HT-29 (cell line): Measurements from ENCODE around the gene PROSER3. TPM values are rescaled to one million over a fixed set of nuclear protein-coding genes. Genes with fewer than 3 reads are reported as not detected.
"Not testable (repeated sequence)": the region's sequence is repeated elsewhere in the genome, so short reads cannot be mapped to it uniquely, and the experiment has no call there.

Experiments
- DNase-seq: peaks from one replicate; pipeline ENCODE4 v3.0.0-alpha.2; 2015; ENCODE audit warnings: low spot score
- total RNA-seq: library from RNA; depleted of rRNA; stranded (reverse); fragments of >200 nt; shearing (Covaris generic); gene quantifications from 2 replicates; pipeline ENCODE4 v1.2.3, GENCODE V29; 2014

PROSER3 gene
- total RNA-seq, 1 experiment from 2014 or later: 17.2 TPM

- DNase-seq: no peak
These were observed 32.3 kb downstream of the PROSER3 start for GRCh38 chr19:35789978-35790944.

GRCh38 chr19:35790981-35791813, 33.2 kb downstream of the PROSER3 start:
- DNase-seq: no peak

GRCh38 chr19:35791814-35792279, 33.9 kb downstream of the PROSER3 start:
- DNase-seq: no peak

GRCh38 chr19:35792312-35792711, 34.3 kb downstream of the PROSER3 start:
- no peak for DNase-seq

- DNase-seq: no peak
These were observed 34.9 kb downstream of the PROSER3 start for GRCh38 chr19:35792888-35793287.

- DNase-seq: peak; percentile 38
These were observed 35.6 kb downstream of the PROSER3 start for GRCh38 chr19:35793381-35794165.

GRCh38 chr19:35795564-35795963, 37.6 kb downstream of the PROSER3 start:
- DNase-seq: not testable (repeated sequence)

GRCh38 chr19:35796645-35797542, 38.9 kb downstream of the PROSER3 start:
- DNase-seq: no peak

GRCh38 chr19:35797663-35798062, 39.7 kb downstream of the PROSER3 start:
- DNase-seq: no peak

GRCh38 chr19:35801828-35802227, 43.9 kb downstream of the PROSER3 start:
- no peak for DNase-seq

GRCh38 chr19:35805526-35806102, 47.6 kb downstream of the PROSER3 start:
- DNase-seq: no peak

GRCh38 chr19:35806597-35806996, 48.6 kb downstream of the PROSER3 start:
- no peak for DNase-seq

GRCh38 chr19:35807633-35808032, 49.7 kb downstream of the PROSER3 start:
- no peak for DNase-seq

GRCh38 chr19:35811317-35812219, 53.6 kb downstream of the PROSER3 start:
- DNase-seq: no peak

GRCh38 chr19:35812220-35813042, 54.5 kb downstream of the PROSER3 start, which contains the start of gene PRODH2:
PRODH2 (minus strand) TSS chr19:35812845; CDS start chr19:35812805, 40 bp downstream.
- DNase-seq: no peak

GRCh38 chr19:35813043-35813890, 55.3 kb downstream of the PROSER3 start:
- DNase-seq: no peak

- no peak for DNase-seq
These were observed 58.3 kb downstream of the PROSER3 start for GRCh38 chr19:35816262-35816661.
